AG09309 (cell line): ENCODE data around the gene LTBP1.
A peak's percentile ranks its signal among the peaks of the same experiment; 100 is the strongest.
"Not testable (repeated sequence)": the region's sequence is repeated elsewhere in the genome, so short reads cannot be mapped to it uniquely, and the experiment has no call there.

ENCODE experiments used
- DNase-seq: peaks from one replicate; pipeline ENCODE4 v3.0.0-alpha.2; 2010; ENCODE audit warnings: low read depth
- H3K4me3 ChIP-seq: 2 replicates; pipeline ENCODE4 v1.5.1; 2011; ENCODE audit warnings: mild to moderate bottlenecking, low read depth, low read length, moderate library complexity; ENCODE audit not compliant: control insufficient read depth
- TF ChIP-seq, protein P1 (sequence below): IDR thresholded peaks from 2 replicates; pipeline ENCODE4 v1.5.1; 2011; ENCODE audit warnings: mild to moderate bottlenecking, low read depth, low read length, inconsistent platforms; ENCODE audit not compliant: insufficient read depth, control insufficient read depth; ENCODE audit errors: missing control alignments

Gene LTBP1

DNA sequence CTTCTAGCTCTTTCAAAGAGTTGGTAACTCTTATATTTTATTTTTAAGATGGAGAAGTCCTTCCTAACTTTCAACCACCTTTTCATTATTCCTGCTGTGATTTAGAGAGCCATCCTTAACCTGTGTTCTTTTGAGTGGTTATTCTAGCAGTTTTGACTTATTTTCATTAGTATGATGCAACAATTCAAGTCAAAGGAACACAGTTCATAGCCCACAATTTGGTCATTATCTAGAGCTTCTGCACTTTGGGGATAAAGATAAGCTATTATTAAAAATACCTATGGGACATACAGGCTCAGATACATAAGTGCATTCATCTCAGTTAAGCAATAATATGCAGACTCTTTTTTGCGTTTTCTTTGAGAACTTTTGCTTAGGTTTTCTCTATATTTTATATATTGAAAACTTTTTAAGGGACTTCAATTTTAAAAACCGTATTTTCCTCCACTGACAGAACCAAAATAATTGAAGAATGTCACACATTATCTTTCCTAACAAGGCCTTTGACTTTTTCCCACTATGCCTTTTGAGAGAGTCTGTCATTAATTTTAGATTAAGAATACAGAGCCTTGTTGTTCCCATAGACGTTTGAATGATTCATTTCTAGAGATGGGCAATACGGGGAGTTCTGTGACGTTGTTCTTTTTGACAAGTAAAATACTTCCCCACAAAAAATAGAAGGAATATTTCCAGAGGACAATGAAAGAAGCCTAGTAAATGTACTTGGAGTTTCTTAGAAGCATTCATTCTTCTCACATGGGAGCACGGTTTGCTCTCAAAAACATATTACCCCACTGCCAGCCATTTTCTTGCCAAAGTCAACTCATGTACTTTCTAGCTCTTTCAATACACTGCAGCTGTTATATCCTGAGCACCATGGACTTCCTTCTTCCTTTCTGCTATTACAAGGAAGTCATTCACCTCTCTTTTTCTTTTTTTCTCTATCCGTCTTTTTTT, 486.8 kb downstream of the LTBP1 start:
- DNase-seq, result no peak
- no peak overlapping the region for H3K4me3 ChIP-seq
- TF ChIP-seq, protein P1, sequence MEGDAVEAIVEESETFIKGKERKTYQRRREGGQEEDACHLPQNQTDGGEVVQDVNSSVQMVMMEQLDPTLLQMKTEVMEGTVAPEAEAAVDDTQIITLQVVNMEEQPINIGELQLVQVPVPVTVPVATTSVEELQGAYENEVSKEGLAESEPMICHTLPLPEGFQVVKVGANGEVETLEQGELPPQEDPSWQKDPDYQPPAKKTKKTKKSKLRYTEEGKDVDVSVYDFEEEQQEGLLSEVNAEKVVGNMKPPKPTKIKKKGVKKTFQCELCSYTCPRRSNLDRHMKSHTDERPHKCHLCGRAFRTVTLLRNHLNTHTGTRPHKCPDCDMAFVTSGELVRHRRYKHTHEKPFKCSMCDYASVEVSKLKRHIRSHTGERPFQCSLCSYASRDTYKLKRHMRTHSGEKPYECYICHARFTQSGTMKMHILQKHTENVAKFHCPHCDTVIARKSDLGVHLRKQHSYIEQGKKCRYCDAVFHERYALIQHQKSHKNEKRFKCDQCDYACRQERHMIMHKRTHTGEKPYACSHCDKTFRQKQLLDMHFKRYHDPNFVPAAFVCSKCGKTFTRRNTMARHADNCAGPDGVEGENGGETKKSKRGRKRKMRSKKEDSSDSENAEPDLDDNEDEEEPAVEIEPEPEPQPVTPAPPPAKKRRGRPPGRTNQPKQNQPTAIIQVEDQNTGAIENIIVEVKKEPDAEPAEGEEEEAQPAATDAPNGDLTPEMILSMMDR, result no peak

- TF ChIP-seq, protein P1, result no peak
- H3K4me3 ChIP-seq, result no peak overlapping the region
- no peak for DNase-seq
Observed at GRCh38 chr2:33435518-33435917, 488.8 kb downstream of the LTBP1 start.

DNA sequence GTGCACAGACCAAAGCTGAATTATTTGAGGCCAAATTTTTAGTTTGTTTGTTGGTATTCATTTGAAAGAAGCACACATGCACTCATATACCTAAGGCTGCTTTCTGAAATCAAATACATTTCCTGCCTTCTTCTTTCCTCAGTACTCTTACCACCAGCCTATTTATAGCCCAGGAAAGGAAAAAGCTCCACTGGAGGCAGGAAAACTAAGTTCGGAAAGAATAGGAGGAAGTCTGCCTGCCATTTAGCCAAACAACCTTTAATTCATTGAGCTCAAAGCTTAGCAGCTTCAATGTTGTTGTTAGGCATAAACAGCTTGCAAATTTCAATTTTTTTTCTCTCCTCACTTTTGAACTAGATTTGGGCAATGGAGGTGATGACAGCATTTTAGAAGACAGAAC, 489.3 kb downstream of the LTBP1 start:
- no peak for DNase-seq
- no peak overlapping the region for H3K4me3 ChIP-seq
- TF ChIP-seq, protein P1, result no peak

DNA sequence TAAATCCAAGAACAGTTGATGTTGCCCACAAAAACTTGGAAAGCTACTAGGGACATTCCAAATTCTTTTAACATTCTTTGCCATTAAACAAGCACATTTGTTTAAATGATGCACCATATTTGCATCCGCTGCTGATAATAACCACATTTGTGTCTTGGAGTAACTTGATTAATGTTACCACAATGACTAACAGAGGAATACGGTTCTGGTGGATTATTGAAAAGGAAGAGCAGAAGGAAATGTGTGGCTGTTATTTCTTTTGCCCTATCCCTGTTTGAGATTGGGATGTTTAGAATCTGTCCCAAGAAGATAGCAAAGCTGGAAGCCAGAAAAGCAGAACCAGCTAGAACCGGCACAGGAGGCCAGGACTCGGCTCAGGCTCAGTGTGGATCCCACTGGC, 490.5 kb downstream of the LTBP1 start:
- no peak overlapping the region for H3K4me3 ChIP-seq
- peak; percentile 88 for DNase-seq
- TF ChIP-seq, protein P1, result no peak

DNA sequence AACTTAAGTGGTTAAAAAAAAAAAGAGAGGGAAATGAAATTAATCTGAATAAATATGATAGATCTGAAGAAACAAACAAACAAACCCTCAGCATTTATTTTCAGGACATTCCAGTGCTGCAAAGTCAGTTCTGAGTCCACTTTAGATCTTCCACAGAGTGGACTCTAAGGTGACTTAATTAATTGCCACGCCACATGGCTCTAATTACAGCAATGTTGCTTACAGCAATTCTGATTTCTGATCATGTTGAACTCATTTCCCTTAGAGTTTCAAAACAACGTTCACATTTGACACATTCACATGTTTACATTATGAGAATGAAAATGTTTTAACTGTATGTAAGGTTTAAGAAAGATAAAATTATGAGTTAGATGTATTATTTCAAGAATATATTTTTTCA, 491.1 kb downstream of the LTBP1 start:
- no peak overlapping the region for H3K4me3 ChIP-seq
- TF ChIP-seq, protein P1, result no peak
- DNase-seq, result no peak

GRCh38 chr2:33441235-33441810, 494.6 kb downstream of the LTBP1 start:
- TF ChIP-seq, protein P1, result peak; percentile 85
- no peak overlapping the region for H3K4me3 ChIP-seq
- DNase-seq, result peak; percentile 51

DNA sequence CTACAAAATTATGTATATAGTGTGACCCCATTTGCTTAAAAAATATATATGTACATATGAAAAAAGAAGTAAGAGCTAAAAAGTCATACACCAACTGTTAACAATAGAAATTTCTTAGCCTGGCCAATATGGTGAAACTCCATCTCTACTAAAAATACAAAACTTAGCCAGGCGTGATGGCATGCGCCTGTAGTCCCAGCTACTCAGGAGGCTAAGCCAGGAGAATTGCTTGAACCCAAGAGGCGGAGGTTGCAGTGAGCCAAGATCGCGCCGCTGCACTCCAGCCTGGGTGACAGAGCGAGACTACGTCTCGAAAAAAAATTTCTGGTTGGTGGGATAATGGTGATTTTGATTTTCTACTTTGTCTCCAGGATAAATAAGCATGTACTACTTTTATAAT, 495.3 kb downstream of the LTBP1 start:
- DNase-seq, H3K4me3 ChIP-seq: not testable (repeated sequence)
